ENCODE data around the gene TUBA3E.
"Not testable (repeated sequence)": the region's sequence is repeated elsewhere in the genome, so short reads cannot be mapped to it uniquely, and the experiment has no call there.

DNA sequence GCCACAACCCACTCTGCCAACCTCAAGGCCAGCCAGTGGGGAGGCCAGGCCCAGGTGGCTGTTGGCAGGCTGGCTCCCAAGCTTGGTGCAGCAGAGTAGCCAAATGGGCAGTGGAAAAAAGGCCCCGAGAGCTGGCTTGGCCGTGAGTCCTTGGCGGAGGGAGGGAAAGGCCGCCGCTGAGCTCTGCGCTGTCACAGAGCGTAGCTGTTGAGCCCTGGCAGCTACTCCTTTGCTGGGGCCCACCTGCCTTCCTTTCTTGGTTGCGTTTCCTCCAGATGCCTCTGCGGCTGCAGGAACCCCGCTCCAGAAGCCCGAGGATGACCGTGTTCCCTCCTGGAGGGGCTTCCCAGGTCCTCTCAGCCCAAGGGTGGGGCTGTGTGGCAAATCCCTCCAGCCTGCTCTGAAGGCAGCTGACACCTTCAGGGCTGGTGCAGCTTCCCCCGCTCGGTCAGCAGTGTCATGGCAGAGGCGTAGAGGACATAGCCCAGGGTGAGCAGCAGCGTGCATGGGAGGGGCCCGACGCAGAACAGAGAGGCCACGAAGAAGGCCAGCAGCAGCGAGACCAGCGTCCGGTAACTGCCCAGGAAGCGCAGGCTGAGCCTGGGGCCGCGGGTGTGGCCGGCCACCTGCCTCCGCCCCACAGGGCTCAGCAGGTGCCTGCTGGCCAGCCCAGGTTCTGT is 46.0 kb downstream of the TUBA3E start:
- TF ChIP-seq, protein P1, sequence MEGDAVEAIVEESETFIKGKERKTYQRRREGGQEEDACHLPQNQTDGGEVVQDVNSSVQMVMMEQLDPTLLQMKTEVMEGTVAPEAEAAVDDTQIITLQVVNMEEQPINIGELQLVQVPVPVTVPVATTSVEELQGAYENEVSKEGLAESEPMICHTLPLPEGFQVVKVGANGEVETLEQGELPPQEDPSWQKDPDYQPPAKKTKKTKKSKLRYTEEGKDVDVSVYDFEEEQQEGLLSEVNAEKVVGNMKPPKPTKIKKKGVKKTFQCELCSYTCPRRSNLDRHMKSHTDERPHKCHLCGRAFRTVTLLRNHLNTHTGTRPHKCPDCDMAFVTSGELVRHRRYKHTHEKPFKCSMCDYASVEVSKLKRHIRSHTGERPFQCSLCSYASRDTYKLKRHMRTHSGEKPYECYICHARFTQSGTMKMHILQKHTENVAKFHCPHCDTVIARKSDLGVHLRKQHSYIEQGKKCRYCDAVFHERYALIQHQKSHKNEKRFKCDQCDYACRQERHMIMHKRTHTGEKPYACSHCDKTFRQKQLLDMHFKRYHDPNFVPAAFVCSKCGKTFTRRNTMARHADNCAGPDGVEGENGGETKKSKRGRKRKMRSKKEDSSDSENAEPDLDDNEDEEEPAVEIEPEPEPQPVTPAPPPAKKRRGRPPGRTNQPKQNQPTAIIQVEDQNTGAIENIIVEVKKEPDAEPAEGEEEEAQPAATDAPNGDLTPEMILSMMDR (conservative IDR thresholded peaks at IDR 0.05 in 1 of 2, IDR thresholded peaks at IDR 0.05 in 1 of 2; ENCODE audit: low read depth in 1 of 2, low read length in 2 of 2), result not testable (repeated sequence)
- not testable (repeated sequence) for TF ChIP-seq EZH2 (IDR thresholded peaks at IDR 0.05; ENCODE audit: low read length, missing control alignments)

All from fibroblast of lung (primary cell).